Non-pigmented ciliary epithelial cell (primary cell): ENCODE data around the gene MOSMO.
A peak's percentile ranks its signal among the peaks of the same experiment; 100 is the strongest.
"Not testable (repeated sequence)": the region's sequence is repeated elsewhere in the genome, so short reads cannot be mapped to it uniquely, and the experiment has no call there.

Source experiments
- DNase-seq: peaks from one replicate; pipeline ENCODE4 v3.0.0-alpha.2; 2010; ENCODE audit warnings: low read depth

MOSMO gene

DNA sequence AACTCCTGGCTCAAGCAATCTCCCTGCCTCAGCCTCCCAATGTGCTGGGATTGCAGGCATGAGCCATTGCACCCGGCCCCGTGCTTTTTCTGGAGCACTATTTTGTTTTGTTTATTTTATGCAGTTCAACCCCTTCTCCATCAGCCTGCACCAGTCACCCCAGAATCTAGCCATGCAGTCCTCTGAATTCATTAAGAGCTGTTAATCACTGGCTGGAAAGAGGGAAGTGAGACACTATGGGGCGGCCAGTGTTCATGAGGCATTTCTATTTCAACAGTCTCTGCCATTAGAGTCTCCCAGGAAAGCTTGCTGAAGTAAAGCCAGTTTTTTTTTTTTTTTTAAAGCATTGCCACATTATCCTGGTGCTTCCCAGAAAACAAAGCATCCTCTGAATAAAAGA lies 86.1 kb downstream of the MOSMO start:
- DNase-seq, result no peak

DNA sequence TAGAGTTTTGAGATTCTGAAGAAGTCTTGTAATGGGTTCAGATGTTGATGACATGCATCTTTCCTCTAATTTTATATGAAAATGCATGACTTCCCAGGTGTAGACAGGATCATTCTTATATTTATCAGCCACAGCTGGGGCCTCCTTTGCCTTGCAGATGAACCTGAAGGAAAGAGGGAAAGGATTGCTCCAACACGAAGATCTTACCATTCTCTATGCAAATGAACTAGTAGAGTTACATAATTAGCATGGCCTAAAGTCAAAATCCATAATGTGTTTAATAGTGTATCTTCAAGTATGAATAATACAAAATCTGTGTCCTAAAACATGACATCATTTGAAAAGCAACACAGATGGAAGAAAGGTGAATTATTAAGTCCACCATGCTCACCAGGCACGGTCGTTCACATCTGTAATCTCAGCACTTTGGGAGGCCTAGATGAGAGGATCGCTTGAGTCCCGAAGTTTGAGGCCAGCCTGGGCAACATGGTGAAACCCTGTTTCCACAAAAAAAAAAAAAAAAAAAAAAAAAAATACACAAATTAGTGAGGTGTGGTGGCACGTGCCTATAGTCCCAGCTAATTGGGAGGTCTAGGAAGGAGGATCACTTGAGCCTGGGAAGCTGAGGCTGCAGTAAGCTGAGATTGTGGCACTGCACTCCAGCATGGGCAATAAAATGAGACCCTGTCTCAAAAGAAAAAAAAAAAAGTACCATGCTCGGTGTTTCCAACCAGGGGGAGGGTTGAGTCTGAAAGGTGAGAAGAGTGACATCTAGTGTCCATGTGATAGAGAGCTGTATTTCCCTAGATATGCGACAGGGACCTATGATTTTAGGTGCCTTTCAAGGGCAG lies 90.7 kb downstream of the MOSMO start:
- DNase-seq, result peak; percentile 20

DNA sequence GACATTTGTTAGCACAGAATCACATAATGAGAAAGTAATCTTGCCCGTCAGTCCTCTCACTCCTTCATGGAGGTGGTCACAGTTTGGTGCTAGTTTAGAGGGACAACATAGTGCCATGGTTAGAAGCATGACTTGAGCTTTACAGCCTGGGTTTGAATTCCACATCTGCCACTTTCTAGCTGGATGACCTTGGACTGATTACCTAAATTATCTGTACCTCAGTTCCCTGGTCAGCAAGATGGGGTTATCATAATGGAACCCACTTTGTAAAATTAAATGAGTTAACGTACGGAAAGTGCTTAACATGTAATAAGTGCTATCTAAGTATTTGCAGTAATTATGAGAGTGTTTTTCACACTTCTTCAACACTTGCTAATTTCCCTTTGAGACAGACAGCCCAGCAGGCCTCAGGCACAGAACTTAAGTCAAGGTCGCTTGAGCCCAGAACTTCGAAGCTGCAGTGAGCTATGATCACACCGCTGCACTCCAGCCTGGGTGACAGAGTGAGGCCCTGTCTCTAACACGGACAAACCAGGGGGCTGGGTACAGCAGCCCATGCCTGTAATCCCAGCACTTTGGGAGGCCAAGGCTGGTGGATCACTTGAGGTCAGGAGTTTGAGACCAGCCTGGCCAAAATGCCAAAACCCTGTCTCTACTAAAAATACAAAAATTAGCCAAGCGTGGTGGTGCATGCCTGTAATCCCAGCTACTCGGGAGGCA lies 91.5 kb downstream of the MOSMO start:
- DNase-seq, result no peak

DNA sequence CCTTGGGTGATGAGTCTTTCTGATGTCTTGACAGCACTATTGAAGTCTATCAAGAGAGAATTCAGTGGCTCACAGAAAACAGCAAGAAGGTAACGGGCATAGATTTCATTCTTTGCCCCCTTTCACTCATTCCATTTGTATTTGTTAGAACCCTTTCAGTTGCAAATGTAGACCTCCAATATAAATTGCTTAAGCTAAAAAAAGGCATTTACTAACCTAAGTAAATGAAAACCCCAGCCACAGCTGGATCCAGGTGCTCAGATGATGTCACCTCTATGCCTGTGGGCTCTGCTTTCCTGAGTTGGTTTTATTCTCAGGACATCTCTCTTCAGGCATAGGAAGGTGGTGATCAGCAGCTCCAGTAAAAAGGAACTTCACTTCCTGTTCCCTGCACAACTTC lies 95.5 kb downstream of the MOSMO start:
- no peak for DNase-seq

DNA sequence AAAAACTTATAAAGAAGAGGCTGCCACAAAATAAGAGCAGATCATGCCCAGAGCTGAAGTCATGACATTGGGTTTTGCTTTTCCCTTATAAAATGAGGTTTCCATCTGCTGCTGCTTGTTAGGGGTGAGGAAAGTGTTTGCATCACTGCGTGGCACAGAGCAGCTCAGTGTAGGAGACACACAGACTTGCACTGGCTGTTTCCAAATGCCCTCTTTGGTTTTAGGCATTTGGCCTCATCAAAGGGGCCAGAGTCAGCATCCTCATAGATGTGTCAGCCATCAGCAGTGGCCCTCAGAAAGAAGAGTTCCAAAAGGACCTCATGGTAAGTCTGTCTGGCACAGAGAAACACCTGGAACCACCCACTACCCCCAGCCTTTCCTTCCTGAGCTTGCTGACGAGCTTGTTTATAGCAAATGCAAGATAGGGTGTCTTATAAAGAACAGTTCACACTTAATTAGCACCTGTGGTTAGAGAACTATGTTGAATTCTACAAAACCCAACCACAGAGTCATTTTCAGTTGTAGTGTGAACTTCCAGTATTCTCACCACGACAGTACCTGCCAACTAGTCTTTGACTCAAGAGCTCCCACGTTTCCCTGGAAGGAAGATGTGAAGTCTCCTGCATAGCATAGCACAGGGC lies 101.5 kb downstream of the MOSMO start:
- no peak for DNase-seq

DNA sequence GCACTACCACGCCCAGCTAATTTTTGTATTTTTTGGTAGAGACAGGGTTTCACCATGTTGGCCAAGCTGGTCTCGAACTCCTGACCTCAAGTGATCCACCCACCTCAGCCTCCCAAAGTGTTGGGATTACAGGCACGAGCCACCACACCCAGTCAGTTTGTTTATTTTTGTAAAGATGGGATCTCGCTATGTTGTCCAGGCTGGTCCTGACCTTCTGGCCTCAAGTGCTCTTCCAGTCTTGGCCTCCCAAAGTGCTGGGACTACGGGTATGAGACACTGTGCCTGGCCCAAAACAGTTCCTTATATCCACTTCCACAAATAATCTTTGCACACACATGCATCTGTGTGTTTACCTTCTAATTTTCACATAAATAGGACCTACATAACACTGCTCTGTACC lies 103.7 kb downstream of the MOSMO start:
- DNase-seq, result not testable (repeated sequence)

DNA sequence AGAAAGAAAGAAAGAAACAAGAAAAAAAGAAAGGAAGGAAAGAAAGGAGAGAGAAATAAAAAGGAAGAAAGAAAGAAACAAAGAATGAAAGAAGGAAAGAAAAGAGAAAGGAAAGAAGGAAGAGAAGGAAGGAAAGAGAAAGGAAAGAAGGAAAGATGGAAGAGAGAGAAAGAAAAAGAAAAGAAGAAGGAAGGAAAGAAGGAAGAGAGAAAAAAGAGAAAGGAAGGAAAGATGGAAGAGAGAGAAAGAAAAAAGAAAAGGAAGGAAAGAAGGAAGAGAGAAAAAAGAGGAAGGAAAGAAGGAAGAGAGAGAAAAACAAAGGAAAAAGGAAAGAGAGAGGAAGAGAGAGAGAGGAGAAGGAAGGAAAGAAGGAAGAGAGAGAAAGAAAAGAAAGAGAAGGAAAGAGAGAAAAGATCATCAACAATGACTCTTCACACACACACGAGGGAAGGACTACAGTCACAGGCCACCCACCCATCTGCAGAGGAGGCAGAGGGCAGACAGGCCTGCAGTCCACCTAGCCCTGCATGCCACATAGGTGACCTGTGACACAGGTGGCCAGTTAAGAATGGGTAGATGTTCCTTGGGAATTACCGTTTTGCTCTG lies 108.3 kb downstream of the MOSMO start:
- DNase-seq, result no peak

DNA sequence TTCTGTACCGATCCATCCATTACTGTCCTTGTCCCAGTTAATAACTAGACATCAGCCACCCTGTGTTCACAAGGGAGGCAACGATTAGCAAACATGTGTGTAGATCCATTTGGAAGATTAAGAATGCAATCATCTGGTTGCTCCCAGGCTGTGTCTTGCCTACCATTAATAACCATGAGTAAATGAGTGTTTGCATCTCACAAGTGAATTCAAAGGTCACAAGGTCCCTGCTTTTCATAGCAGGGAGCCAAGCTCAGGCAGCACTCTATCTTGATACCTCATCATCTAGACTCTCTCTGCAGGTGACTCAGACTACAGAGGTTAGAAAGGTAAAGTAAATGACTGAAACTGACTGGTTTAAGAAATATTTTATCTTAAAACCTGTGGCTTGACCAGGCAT lies 109.7 kb downstream of the MOSMO start:
- no peak for DNase-seq

DNA sequence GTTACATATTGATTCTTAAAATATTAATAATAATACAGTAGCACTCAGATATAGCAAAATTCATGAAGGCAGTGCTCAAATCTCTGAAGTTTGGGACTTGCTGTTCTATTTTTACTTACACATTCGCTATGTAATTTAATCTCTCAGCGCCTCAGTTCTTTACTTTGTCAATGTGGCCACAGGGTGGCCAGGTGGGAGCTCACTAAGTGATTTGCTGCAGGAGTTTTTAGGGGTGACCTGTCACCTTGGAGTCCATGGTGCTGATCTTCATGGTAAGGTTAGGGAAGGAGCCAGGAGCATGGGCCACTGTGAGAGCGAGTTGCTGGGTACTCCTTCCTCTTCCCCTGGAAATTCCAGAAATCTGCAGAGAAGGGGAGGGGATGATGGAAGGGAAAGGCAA lies 112.5 kb downstream of the MOSMO start:
- DNase-seq, result no peak

DNA sequence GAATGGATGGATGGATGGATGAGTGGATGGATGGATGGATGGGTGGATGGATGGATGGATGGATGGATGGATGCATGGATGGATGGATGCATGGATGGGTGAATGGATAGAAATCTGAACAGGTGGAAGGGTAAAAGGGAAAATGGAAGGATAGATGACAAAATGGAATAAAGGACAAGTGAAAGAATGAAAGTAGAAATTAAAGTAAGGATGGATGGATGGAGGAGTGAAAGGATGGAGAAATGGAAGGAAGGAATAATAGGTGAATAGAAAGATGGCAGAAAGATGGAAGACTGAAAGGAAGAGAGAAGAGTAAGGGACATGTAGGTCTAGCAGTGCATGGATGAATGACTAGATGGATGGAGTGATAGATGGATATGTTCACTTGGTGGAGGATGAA lies 114.3 kb downstream of the MOSMO start:
- no peak for DNase-seq

DNA sequence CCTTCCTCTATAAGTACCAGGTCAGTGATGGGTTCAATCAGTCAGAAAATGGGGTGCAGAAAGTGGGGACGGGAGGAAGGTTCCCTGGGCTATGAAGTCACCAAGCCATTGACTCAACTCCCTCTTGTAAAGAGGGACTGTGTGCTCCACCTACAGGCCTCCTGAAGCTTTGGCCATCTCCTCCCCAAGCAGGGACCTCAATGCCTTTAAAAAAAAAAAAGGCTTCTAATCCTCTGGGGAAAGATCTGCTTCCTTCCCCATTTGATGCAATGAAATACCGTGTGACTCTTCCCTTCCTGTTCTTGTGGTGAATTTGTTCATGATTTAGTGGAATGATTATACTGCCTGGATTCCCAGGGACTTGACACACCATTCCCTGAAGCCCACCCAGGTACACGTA lies 115.2 kb downstream of the MOSMO start:
- DNase-seq, result no peak

DNA sequence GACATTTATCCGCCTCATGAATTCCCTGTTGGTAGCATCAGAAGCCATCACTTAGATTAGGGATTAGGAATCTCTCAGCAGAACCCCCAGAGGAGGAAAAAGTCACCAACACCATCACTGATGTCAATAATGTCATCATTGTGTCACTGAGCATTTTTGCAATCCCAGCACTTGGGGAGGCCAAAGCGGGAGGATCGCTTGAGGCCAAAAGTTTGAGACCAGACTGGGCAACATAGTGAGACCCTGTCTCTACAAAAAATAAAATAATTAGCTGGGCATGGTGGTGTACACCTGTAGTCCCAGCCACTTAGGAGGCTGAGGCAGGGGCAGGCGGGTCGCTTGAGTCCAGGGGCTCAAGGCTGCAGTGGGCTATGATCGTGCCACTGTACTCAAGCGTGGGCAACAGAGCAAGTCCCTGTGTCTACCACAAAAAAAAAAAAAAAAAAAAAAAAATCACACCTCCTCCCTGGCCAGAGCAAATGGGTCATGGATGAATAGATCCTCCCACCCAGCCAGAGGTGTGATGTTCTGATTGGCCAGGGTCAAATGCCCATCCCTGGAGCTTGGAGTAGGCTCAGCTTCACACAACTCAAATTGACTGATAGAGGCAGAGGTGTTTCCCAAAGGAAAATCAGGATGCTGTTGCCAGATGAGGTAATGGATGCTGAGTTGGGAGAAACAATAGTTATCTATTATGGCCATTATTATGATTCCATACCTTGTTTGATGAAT lies 116.0 kb downstream of the MOSMO start:
- DNase-seq, result no peak

DNA sequence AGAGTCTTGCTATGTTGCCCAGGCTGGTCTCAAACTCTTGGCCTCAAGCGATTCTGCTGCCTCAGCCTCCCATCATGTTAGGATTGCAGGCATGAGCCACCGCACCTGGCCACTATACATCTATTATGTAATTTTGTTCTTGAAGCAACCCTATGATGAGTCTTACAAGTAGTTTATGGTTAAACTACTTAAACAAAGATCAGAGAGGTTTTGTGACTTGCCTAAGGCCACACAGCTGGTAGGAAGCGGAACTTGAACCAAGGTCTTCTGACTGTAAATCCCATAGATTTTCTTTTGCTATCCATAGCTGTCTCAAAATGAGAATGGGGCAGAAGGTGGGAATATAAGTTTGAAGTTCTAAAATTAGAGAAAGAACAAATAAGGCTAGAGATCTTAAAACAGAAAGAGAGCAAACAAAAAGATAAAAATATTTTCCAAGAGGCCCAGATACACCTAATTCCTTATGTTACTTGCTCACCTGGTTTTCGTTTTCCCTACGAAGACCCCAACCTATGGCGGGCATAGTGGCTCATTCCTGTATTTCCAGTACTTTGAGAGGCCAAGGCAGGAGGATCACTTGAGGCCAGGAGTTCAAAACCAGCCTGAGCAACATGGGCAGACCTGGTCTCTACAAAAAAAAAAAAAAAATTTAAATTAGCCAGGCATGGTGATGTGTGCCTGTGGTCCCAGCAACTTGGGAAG lies 116.8 kb downstream of the MOSMO start:
- no peak for DNase-seq

DNA sequence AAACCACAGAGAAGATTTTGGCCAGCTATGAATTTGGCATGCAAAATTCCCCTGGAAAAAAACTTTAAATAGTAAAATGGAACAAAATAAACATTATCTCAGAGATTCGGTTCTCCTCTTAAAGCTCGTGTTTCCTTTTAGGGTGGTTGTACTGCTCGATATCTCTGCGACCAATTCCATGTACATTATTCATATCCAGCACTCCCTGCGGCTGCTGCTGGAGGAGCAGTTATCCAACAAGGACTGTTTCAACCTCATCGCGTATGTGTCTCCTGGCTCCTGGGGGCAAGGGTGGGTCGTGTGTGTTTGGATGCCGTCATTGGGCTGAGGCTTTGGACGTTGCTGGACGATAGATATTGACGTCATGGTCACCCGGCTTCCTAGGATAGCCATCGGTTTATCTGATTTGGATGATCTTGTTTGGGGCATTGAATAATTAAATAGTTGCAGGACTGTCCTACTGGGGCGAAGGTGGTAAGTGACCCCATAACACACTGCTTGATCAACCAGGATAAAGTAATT lies 118.2 kb downstream of the MOSMO start:
- DNase-seq, result no peak

DNA sequence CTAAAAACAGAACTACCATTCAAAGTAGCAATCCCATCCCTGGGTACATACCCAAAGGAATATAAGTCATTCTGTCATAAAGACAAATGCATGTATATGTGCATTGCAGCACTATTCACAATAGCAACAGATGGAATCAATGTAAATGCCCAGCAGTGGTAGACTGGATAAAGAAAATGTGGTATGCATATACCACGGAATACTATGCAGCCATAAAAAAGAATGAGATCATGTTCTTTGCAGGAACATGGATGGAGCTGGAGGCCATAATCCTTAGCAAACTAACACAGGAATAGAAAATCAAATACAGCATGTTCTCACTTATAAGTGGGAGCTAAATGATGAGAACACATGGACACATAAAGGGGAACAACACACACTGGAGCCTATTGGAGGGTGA lies 120.6 kb downstream of the MOSMO start:
- DNase-seq, result not testable (repeated sequence)

DNA sequence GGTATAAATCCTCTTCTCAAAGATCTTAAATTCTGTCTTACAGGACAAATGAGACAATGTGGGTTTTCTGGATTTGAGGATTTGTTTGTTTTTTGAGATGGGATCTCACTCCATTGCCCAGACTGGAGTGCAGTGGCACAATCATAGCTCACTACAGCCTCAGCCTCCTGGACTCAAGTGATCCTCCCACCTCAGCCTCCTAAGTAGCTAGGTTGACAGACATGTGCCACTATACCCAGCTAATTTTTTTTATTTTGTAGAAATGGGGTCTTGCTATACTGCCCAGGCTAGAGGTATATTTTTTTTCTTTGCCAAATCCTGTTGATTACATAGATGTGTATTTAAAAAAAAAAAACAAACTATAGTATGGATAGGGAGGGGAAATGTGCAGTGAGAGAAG lies 122.6 kb downstream of the MOSMO start:
- no peak for DNase-seq

DNA sequence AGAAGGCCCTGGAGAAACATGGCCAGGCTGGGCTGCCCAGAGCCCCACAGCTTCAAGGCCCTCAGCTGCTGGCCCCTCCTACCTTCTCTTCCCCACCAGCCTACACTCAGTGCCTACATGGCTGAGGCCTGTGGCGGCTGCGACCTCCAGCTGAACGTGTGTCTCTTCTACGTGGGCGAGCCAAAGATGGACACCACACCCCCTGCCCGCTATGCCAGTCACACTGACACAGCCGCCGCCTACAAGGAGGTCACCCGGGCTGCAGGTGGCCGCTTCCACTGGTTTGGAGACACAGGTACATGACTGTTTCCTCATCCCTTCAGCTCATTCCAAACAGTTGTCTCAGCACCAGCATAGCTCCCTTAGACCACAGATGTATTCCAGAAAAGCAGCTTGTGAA lies 124.9 kb downstream of the MOSMO start:
- DNase-seq, result no peak
